ENCODE results near the gene SLC52A3.
"Not testable (repeated sequence)": the region's sequence is repeated elsewhere in the genome, so short reads cannot be mapped to it uniquely, and the experiment has no call there.

Gene SLC52A3

GRCh38 chr20:768426-768978 is at the start of gene SLC52A3:
Gene SLC52A3, minus strand, starts transcription at chr20:768500. Its CDS starts 2,726 bp downstream, at chr20:765774.
- no peak for DNase-seq

- peak; percentile 63 for DNase-seq
Observed at GRCh38 chr20:815914-816606, 47.8 kb upstream of the SLC52A3 start.

- DNase-seq: no peak
Observed at GRCh38 chr20:815226-815625, 46.9 kb upstream of the SLC52A3 start.

- no peak for DNase-seq
Observed at GRCh38 chr20:813390-813789, 45.1 kb upstream of the SLC52A3 start.

- not testable (repeated sequence) for DNase-seq
Observed at GRCh38 chr20:812435-812814, 44.1 kb upstream of the SLC52A3 start.

- not testable (repeated sequence) for DNase-seq
Observed at GRCh38 chr20:811776-812434, 43.6 kb upstream of the SLC52A3 start.

GRCh38 chr20:805713-806112 is 37.4 kb upstream of the SLC52A3 start:
- DNase-seq: no peak

- no peak for DNase-seq
Observed at GRCh38 chr20:801678-802077, 33.4 kb upstream of the SLC52A3 start.

GRCh38 chr20:800026-800425 is 31.7 kb upstream of the SLC52A3 start:
- not testable (repeated sequence) for DNase-seq

- DNase-seq: not testable (repeated sequence)
Observed at GRCh38 chr20:798746-799145, 30.4 kb upstream of the SLC52A3 start.

GRCh38 chr20:796921-797320 is 28.6 kb upstream of the SLC52A3 start:
- no peak for DNase-seq

- DNase-seq: no peak
Observed at GRCh38 chr20:792248-792647, 23.9 kb upstream of the SLC52A3 start.

GRCh38 chr20:791056-791455 is 22.8 kb upstream of the SLC52A3 start:
- no peak for DNase-seq

GRCh38 chr20:787825-788224 is 19.5 kb upstream of the SLC52A3 start:
- DNase-seq: no peak

- no peak for DNase-seq
Observed at GRCh38 chr20:779771-780170, 11.5 kb upstream of the SLC52A3 start.

GRCh38 chr20:776165-776564 is 7.9 kb upstream of the SLC52A3 start:
- no peak for DNase-seq

- no peak for DNase-seq
Observed at GRCh38 chr20:775679-776135, 7.4 kb upstream of the SLC52A3 start.

GRCh38 chr20:774660-775057 is 6.4 kb upstream of the SLC52A3 start:
- no peak for DNase-seq

GRCh38 chr20:774016-774659 is 5.8 kb upstream of the SLC52A3 start:
- DNase-seq: no peak

- no peak for DNase-seq
Observed at GRCh38 chr20:772806-773205, 4.5 kb upstream of the SLC52A3 start.

- no peak for DNase-seq
Observed at GRCh38 chr20:771741-772464, 3.6 kb upstream of the SLC52A3 start.

GRCh38 chr20:770691-771090 is 2.4 kb upstream of the SLC52A3 start:
- no peak for DNase-seq

- DNase-seq: no peak
Observed at GRCh38 chr20:766906-767305, 1.4 kb downstream of the SLC52A3 start.
